HG03520 (cell line): ENCODE measurements around the gene ZNF423.
"Not testable (repeated sequence)": the region's sequence is repeated elsewhere in the genome, so short reads cannot be mapped to it uniquely, and the experiment has no call there.

Experiments used
- ATAC-seq: cut with Tn5 transposase; IDR thresholded peaks from one replicate; pipeline ENCODE4 v1.9.1; 2021; ENCODE audit warnings: mild to moderate bottlenecking, moderate library complexity; ENCODE audit not compliant: unreplicated experiment

ZNF423 gene

GRCh38 chr16:49566432-49566831 is 289.5 kb downstream of the ZNF423 start:
- ATAC-seq, result no peak

DNA sequence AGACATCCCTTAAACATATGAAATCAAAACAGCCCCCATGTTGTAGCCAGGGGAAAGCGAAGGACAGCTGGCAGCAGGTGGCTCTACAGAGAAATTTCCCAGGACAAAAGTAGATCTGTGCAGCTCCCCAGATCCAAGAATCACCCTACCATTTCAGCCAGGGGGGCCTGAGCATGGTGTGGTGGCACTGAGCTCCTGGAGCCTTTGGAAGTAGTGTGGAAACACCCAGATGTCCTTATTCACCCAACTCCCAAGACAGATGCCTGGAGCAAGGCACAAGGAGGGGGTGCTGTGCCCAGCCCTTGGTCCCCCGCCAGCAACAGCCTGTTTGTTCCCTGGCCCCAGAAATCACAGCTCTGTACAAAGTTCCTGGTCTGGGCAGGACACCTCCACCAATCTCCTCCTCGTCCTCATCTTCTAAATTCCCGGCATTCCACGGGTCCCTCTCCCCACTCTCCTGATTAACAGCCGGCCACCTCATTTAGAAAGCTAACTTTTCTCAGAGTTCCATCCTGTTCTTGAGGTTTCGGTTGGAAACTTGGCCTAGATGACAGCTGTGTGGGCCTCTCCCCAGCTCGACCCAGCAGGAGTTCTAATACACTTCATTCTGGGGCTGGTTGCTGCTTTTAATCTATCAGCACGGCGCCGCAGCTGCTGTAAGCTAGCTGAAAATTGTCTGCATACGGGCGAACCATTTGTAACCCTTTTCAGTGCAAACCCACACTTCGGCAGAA is 291.2 kb downstream of the ZNF423 start:
- no peak for ATAC-seq

- ATAC-seq, result no peak
These were observed 292.2 kb downstream of the ZNF423 start for GRCh38 chr16:49563666-49564065.

DNA sequence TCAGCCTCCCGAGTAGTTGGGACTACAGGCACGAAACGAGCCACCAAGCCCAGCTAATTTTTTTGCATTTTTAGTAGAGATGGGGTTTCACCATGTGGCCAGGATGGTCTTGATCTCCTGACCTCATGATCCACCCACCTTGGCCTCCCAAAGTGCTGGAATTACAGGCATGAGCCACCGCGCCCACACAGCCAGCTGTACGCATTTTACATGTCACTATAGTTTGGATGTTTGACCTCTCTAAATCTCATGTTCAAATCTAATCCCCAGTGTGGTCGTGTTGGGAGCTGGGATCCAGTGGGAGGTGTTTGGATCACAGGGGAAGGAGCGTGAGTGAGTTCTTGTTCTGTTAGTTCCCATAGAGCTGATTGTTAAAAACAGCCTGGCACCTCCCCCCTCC is 293.0 kb downstream of the ZNF423 start:
- ATAC-seq, result not testable (repeated sequence)

DNA sequence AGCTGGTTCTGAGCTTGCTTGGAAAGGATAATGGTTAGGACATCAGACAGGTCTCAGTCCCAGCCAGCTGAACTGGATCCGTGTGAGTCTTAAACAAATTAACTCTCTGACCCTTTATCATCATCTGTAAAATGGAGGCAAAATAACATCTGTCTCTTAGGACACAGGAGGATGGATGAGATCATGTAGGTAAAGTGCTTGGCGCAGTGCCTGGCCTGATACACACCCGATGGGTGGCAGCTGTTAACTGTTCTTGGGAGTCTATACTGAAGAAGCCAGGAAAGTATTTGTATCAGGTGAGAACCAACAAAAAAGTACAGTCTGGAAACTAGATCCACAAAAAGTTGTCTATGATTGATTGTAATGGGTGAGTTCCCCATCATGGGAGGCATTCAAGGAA is 293.7 kb downstream of the ZNF423 start:
- ATAC-seq, result no peak

DNA sequence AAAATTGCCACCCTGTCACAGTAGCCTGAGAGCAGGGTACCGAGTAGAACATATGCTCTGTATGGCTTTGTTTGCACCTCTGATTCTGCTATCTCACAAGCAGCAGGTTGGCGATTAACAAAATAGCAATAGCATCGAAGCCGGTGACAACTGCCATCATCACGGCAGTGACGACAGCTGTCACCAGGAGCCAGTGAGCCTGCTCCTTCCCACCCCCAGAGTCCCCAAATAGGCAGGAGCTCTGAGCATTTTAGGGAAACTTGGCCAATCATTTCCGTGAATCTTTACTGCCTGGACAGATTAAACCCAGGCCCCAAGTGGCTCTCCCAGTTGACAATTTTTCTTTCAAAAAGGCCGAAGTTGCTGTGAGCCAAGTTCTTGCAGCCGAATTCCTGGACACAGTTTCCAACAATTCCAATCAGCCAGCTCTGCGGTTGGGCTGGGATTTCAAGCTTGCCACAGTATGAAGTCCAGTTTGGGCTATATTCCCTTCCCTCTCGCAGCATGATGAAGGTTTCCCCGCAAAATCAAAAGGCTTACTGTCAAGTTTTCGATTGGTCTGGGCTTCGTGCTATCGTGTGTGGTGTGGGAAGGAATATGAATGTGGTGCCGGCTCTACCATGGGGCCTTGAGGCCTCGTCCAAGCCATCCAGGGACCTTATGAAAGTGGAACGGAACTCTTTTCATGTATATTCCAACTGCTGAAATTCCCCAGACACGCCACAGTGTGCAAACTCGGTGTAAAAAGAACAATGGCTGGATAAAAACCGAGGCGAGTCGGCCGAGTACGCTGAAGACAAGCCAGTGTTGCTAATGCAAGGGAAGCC is 295.7 kb downstream of the ZNF423 start:
- ATAC-seq, result no peak

DNA sequence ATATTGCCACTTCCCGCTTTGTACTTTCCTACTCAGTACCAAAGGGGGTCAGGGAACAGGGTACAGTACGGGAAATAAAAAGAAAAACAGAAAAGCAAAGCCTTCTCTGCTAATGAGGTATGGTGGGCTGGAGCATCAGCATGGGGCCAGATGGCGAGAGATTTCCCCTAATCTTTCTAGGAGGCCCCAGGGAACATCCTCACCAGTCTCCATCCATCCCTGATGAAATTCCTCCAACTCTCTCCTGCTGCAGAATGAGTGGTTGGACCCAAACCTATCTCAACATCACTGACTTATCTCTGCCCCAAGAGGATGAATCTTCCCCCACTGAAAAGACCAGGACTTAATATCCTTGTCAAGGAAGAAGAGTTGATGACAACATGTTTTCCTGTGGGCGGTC is 296.7 kb downstream of the ZNF423 start:
- no peak for ATAC-seq

DNA sequence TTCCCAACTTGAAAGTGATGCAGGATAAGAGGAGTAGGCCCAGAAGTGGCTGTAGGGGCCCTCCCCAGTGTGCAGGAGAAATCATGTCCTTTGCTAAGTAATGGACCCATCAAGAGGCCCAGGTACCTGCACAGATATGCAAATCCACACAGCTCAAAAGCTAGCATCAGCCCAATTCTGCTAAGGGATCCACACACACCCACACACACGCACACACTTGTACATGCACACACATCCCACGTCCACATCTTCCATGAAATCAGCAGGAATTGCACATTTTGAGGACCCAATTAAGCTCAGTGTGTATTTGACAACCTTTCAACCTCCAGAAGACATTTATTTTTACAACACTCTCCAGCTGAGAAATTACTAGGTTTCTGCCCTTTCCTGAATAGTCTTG is 297.5 kb downstream of the ZNF423 start:
- no peak for ATAC-seq

DNA sequence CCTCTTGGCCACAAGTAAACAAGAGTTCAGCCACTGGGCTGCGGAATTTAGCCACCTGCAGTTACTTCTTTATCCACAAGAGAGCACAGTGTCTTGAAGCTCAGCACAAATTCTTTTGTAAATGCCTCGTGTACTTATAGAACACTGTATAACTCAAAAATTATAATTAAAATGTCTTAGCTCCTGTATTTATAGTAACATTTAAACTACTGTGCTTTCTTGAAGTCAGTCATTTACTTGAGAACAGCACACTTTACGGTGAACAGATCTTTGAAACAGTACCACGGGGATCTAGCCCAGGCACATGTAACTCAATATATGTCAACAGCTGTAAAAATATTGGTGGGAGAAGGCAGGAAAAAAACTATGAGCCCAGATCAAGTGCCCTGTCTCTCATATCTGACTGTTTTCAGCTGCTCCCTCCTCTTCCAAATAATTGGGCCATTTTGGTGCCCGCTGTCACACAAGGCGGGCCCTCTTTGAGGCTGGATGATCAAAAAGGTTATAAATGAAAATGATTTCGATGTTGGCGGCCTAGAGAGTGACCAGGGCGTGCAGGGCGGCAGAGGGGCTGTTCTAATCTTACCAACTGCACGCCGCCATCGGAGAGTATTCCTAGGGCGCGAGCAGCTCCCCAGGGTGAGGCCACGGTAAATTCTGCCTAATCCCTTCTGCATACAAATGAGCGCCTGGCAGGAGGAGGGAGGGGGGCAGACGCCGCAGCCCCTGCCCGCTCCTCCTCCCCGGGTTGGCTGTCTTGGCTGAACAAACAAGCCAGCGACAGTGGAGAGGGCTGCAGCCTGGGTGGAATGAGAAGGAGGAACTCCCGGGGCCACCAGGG is 299.1 kb downstream of the ZNF423 start:
- ATAC-seq, result no peak

GRCh38 chr16:49556249-49556605 is 299.7 kb downstream of the ZNF423 start:
- ATAC-seq, result no peak

DNA sequence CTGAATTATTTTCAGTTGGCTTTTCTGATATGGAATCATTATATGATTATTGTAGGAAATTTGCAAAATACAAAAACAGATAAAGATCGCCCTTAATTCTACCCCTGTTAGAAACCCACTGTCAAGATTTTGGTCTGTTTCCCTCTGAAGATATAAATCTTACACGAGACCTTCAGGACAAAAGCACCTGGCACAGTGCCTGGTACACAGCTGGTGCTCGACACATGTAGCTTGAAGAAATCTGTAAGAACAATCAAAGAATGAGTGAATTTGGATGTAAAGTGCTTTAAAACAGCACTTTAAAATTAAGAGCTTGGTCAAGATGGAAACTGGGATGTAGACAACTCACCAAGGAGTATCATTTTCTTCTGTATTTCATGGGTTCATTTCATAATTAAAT is 301.2 kb downstream of the ZNF423 start:
- ATAC-seq, result no peak

- ATAC-seq, result no peak
These were observed 303.5 kb downstream of the ZNF423 start for GRCh38 chr16:49552313-49552928.

GRCh38 chr16:49550666-49551065 is 305.2 kb downstream of the ZNF423 start:
- no peak for ATAC-seq

GRCh38 chr16:49550140-49550539 is 305.8 kb downstream of the ZNF423 start:
- ATAC-seq, result no peak

- ATAC-seq, result no peak
These were observed 307.5 kb downstream of the ZNF423 start for GRCh38 chr16:49548325-49548970.

DNA sequence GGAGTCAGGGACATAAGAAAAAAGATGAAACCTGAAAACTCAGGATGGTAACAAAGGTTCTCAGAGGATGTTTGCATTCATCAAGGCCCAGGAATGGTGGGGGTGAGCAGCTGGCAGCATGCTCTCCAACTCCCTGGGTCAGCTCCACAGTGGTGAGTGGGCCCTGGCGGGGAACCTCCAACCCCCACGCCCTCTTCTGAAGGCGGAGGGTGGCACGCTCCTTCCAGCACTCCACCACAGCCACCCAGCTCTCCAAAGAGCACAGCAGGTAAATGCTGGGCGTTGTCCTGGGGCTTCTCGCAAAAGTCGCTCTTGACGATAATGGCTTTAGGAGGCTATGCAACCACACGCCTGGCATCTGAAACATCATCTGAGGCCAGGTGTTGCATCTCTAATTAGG is 308.5 kb downstream of the ZNF423 start:
- no peak for ATAC-seq

- no peak for ATAC-seq
These were observed 309.2 kb downstream of the ZNF423 start for GRCh38 chr16:49546735-49547134.

- no peak for ATAC-seq
These were observed 310.0 kb downstream of the ZNF423 start for GRCh38 chr16:49545741-49546448.

DNA sequence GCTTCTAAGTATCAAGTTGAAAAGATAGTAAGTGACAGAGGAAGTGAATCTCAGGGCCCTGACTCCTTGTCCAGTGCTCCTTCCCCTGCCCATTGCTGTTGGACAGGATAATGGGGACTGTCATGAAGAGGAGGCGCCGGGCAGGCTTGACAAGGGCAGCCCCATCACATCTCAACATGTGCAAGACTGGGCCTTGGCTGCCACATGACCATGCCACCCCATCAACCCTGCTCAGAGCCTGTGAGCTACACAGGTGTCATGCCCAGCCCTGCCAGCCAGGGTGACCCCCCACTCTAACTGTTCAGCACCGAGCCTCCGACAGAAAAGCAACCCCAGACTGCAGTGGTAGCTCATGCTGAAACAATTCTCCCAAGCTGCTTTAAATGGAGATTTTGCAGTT is 310.7 kb downstream of the ZNF423 start:
- ATAC-seq, result no peak

DNA sequence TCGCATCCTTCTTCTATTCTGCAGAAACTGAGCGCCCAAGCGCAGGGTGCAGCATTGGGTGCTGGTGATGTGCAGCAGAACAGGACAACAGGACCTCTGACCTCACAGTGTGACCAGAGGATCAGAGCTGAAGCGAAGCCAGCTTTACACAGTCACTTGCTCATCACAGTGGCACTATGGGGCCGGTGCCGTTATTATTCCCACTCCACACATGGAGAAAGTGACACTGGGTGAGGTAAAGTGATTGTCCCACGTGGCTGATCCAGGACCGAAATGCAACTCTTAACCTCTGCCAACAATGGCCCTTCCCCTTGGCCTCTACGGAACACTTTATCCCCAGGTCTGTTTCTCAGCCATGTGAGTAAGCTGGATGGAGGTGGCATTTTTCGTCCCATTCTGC is 311.1 kb downstream of the ZNF423 start:
- no peak for ATAC-seq
